Astrocyte (in vitro differentiated cells and primary cell): ENCODE measurements around the gene PIGC. TPM values are rescaled to one million over a fixed set of nuclear protein-coding genes. Genes with fewer than 3 reads are reported as not detected.

Source experiments
- DNase-seq: peaks from one replicate; pipeline ENCODE4 v3.0.0-alpha.2; 2010; ENCODE audit warnings: low read depth
- FAIRE-seq: peaks from 2 replicates; lab custom pipeline; 2011; peaks lifted over from hg19 to GRCh38; lab: Jason Lieb, UNC
- H2AFZ ChIP-seq: 2 replicates; pipeline ENCODE4 v1.6.0; 2012; ENCODE audit warnings: low read depth, low read length, inconsistent platforms
- H3K27ac ChIP-seq: 2 replicates; pipeline ENCODE4 v1.5.1; 2011; ENCODE audit warnings: low read depth, low read length, inconsistent platforms
- H3K27me3 ChIP-seq: 2 replicates; pipeline ENCODE4 v1.6.0; 2011; ENCODE audit warnings: low read length, inconsistent platforms; ENCODE audit not compliant: insufficient read depth
- H3K36me3 ChIP-seq: 2 replicates; pipeline ENCODE4 v1.5.1; 2011; ENCODE audit warnings: low read length, inconsistent platforms; ENCODE audit not compliant: insufficient read depth
- H3K4me1 ChIP-seq: 2 replicates; pipeline ENCODE4 v1.5.1; 2011; ENCODE audit warnings: low read length, inconsistent platforms; ENCODE audit not compliant: insufficient read depth
- H3K4me2 ChIP-seq: 2 replicates; pipeline ENCODE4 v1.6.0; 2012; ENCODE audit warnings: low read length, inconsistent platforms
- H3K4me3 ChIP-seq: 2 replicates; pipeline ENCODE4 v1.5.1; 2011; ENCODE audit warnings: low read depth, mild to moderate bottlenecking, low read length, inconsistent platforms; ENCODE audit not compliant: insufficient read depth
- H3K79me2 ChIP-seq: 2 replicates; pipeline ENCODE4 v1.6.0; 2012; ENCODE audit warnings: mild to moderate bottlenecking, low read length, inconsistent platforms; ENCODE audit not compliant: insufficient read depth
- H3K9ac ChIP-seq: 2 replicates; pipeline ENCODE4 v1.6.0; 2012; ENCODE audit warnings: mild to moderate bottlenecking, low read length, inconsistent platforms
- H3K9me3 ChIP-seq: 2 replicates; pipeline ENCODE4 v1.5.1; 2012; ENCODE audit warnings: low read depth, mild to moderate bottlenecking, low read length, inconsistent platforms; ENCODE audit not compliant: insufficient read depth
- H4K20me1 ChIP-seq: 2 replicates; pipeline ENCODE4 v1.6.0; 2012; ENCODE audit warnings: low read length, inconsistent platforms; ENCODE audit not compliant: insufficient read depth
- H3K27ac Mint-ChIP-seq: one replicate; pipeline ENCODE4 v1.8.0; 2021; ENCODE audit warnings: mild to moderate bottlenecking, mixed read lengths; ENCODE audit not compliant: unreplicated experiment
- H3K27me3 Mint-ChIP-seq: one replicate; pipeline ENCODE4 v1.8.0; 2021; ENCODE audit warnings: low read depth, mixed read lengths; ENCODE audit not compliant: unreplicated experiment
- H3K36me3 Mint-ChIP-seq: one replicate; pipeline ENCODE4 v1.8.0; 2021; ENCODE audit warnings: low read depth, mixed read lengths; ENCODE audit not compliant: unreplicated experiment
- H3K4me1 Mint-ChIP-seq: one replicate; pipeline ENCODE4 v1.8.0; 2021; ENCODE audit warnings: low read depth, mixed read lengths; ENCODE audit not compliant: unreplicated experiment
- H3K4me3 Mint-ChIP-seq: one replicate; pipeline ENCODE4 v1.8.0; 2021; ENCODE audit warnings: mild to moderate bottlenecking, moderate library complexity, mixed read lengths; ENCODE audit not compliant: unreplicated experiment
- H3K9me3 Mint-ChIP-seq: one replicate; pipeline ENCODE4 v1.8.0; 2021; ENCODE audit warnings: mild to moderate bottlenecking, mixed read lengths; ENCODE audit not compliant: unreplicated experiment
- CTCF ChIP-seq: IDR thresholded peaks from 2 replicates; pipeline ENCODE4 v1.5.1; 2011; ENCODE audit warnings: low read depth, mild to moderate bottlenecking, inconsistent platforms, low read length, moderate library complexity; ENCODE audit not compliant: insufficient read depth
- EZH2 ChIP-seq: IDR thresholded peaks from 2 replicates; pipeline ENCODE4 v1.6.1; 2012; ENCODE audit warnings: mild to moderate bottlenecking, low read length, inconsistent platforms; ENCODE audit not compliant: insufficient read depth
- total RNA-seq: library from RNA; stranded (reverse); gene quantifications from 2 replicates; pipeline ENCODE4 v1.2.1, GENCODE V29; 2021

PIGC gene
- total RNA-seq, 1 donor from 2014 or later, result 17.8 TPM

GRCh38 chr1:172393354-172393753 is 50.5 kb downstream of the PIGC start:
- no peak for TF ChIP-seq CTCF
- no peak for TF ChIP-seq EZH2
- Histone ChIP-seq H3K4me3 (no peak overlapping the region), H3K9me3 (no peaks in the 10 kb centered on the region), H2AFZ (no peak overlapping the region), H3K27me3 (no peaks in the 10 kb centered on the region), H3K79me2 (no peaks in the 10 kb centered on the region), H3K9ac (no peak overlapping the region), H3K4me2 (no peak overlapping the region), H3K36me3 (no peaks in the 10 kb centered on the region), H4K20me1 (no peaks in the 10 kb centered on the region), H3K4me1 (peaks cover 10% of the 10 kb centered on the region), H3K27ac (no peak overlapping the region)
- DNase-seq (no peak), FAIRE-seq (no peak)
- peaks cover 4% of the 10 kb centered on the region for H3K36me3 Mint-ChIP-seq
- H3K27ac Mint-ChIP-seq, result no peak overlapping the region
- H3K4me1 Mint-ChIP-seq, result peaks cover 43% of the 10 kb centered on the region
- no peaks in the 10 kb centered on the region for H3K9me3 Mint-ChIP-seq
- no peak overlapping the region for H3K4me3 Mint-ChIP-seq
- H3K27me3 Mint-ChIP-seq, result no peaks in the 10 kb centered on the region

- Histone ChIP-seq H3K9ac (no peak overlapping the region), H3K4me2 (no peak overlapping the region), H3K9me3 (no peaks in the 10 kb centered on the region), H2AFZ (no peak overlapping the region), H3K79me2 (no peaks in the 10 kb centered on the region), H3K4me1 (peaks cover under 1% of the 10 kb centered on the region), H3K36me3 (no peaks in the 10 kb centered on the region), H3K4me3 (no peak overlapping the region), H3K27ac (no peak overlapping the region), H4K20me1 (no peaks in the 10 kb centered on the region), H3K27me3 (no peaks in the 10 kb centered on the region)
- TF ChIP-seq CTCF (no peak), EZH2 (no peak)
- H3K36me3 Mint-ChIP-seq, result peaks cover 9% of the 10 kb centered on the region
- peaks cover 30% of the 10 kb centered on the region for H3K4me1 Mint-ChIP-seq
- H3K27me3 Mint-ChIP-seq, result no peaks in the 10 kb centered on the region
- no peak overlapping the region for H3K4me3 Mint-ChIP-seq
- no peaks in the 10 kb centered on the region for H3K9me3 Mint-ChIP-seq
- DNase-seq (no peak), FAIRE-seq (no peak)
- H3K27ac Mint-ChIP-seq, result no peak overlapping the region
Measured at GRCh38 chr1:172391976-172392375, 51.9 kb downstream of the PIGC start.

Other genes starting within 250 kb of the PIGC start
- gene C1orf105, start 23.4 kb downstream of the PIGC start, total RNA-seq, result not detected in 2 replicates
- gene SUCO, start 89.1 kb upstream of the PIGC start, total RNA-seq, result 55.9 and 63.7 TPM in 2 replicates
- not detected in 2 replicates for gene FASLG, start 215.0 kb upstream of the PIGC start, total RNA-seq